ENCODE results near the gene ZMYND11.

ZMYND11 gene

GRCh38 chr10:127612-128432, 7.4 kb upstream of the ZMYND11 start:
- TF ChIP-seq SPI1 (IDR thresholded peaks at IDR 0.05; ENCODE audit: borderline replicate concordance, low read depth) (peak; percentile 20; the same call in 1 of the 2 replicates), REST (IDR thresholded peaks at IDR 0.05; ENCODE audit: insufficient replicate concordance, low read depth) (no peak)
- no peaks in the 10 kb centered on the region for H3K27me3 ChIP-seq (ENCODE audit: insufficient read depth, poor library complexity, severe bottlenecking)
- DNase-seq (ENCODE audit: low read depth in 1 of 2, low spot score in 1 of 2) = peak; percentile 41 to 61
- peak overlapping the region; percentile 46; the same call in 1 of the 2 replicates for H3K27ac ChIP-seq (replicated peaks)
- no peak overlapping the region for H3K4me3 ChIP-seq (replicated peaks; ENCODE audit: insufficient read depth, low read length)

- DNase-seq (ENCODE audit: low read depth in 1 of 2, low spot score in 1 of 2) = no peak
- no peak overlapping the region for H3K27ac ChIP-seq (replicated peaks)
- no peak overlapping the region for H3K4me3 ChIP-seq (replicated peaks; ENCODE audit: insufficient read depth, low read length)
- no peaks in the 10 kb centered on the region for H3K27me3 ChIP-seq (ENCODE audit: insufficient read depth, poor library complexity, severe bottlenecking)
- no peak for TF ChIP-seq SPI1 (IDR thresholded peaks at IDR 0.05; ENCODE audit: borderline replicate concordance, low read depth)
- TF ChIP-seq CTCF (IDR thresholded peaks at IDR 0.05; ENCODE audit: insufficient read depth, low read length) = no peak
- TF ChIP-seq POLR2AphosphoS5 (IDR thresholded peaks at IDR 0.05; ENCODE audit: low read depth) = no peak
- no peak for TF ChIP-seq GABPA (IDR thresholded peaks at IDR 0.05; ENCODE audit: low read depth)
- no peak for TF ChIP-seq REST (IDR thresholded peaks at IDR 0.05; ENCODE audit: insufficient replicate concordance, low read depth)
Measured at GRCh38 chr10:129810-130209, 5.4 kb upstream of the ZMYND11 start.

- TF ChIP-seq GABPA (IDR thresholded peaks at IDR 0.05; ENCODE audit: low read depth) (no peak), POLR2AphosphoS5 (IDR thresholded peaks at IDR 0.05; ENCODE audit: low read depth) (no peak), REST (IDR thresholded peaks at IDR 0.05; ENCODE audit: insufficient replicate concordance, low read depth) (no peak), SPI1 (IDR thresholded peaks at IDR 0.05; ENCODE audit: borderline replicate concordance, low read depth) (no peak), CTCF (IDR thresholded peaks at IDR 0.05; ENCODE audit: insufficient read depth, low read length) (no peak)
- H3K27ac ChIP-seq (replicated peaks) = no peak overlapping the region
- no peak overlapping the region for H3K4me3 ChIP-seq (replicated peaks; ENCODE audit: insufficient read depth, low read length)
- DNase-seq (ENCODE audit: low read depth in 1 of 2, low spot score in 1 of 2) = no peak
- no peaks in the 10 kb centered on the region for H3K27me3 ChIP-seq (ENCODE audit: insufficient read depth, poor library complexity, severe bottlenecking)
Measured at GRCh38 chr10:132946-133898, 2.0 kb upstream of the ZMYND11 start.

Data from HL-60 (cell line).